Measurements from ENCODE around the gene ATF4. TPM values are rescaled to one million over a fixed set of nuclear protein-coding genes. Genes with fewer than 3 reads are reported as not detected.
"Not testable (repeated sequence)": the region's sequence is repeated elsewhere in the genome, so short reads cannot be mapped to it uniquely, and the experiment has no call there.

The ATF4 gene
- total and polyA plus RNA-seq, 3 experiments from 2014 or later, result 103 to 758 (median 757) TPM

DNA sequence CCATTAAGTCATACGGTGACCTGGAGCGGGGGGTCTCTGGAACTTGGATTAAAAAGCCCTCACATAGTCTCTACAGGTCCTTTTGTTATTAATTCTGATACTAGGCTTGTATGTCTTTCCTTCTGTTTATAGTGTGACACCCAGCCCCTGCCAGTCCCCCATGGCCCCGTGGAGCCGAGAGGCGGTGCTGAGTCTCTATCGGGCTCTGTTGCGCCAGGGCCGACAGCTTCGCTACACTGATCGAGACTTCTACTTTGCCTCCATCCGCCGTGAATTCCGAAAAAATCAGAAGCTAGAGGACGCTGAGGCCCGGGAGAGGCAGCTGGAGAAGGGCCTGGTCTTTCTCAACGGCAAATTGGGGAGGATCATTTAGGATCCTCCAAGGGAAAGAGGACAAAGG, 16.3 kb upstream of the ATF4 start:
- H3K36me3 Mint-ChIP-seq, result peaks cover 8 to 57% (median 16%) of the 10 kb centered on the region in 3 donors
- H3K4me1 Mint-ChIP-seq, result peaks cover 46 to 60% (median 53%) of the 10 kb centered on the region in 3 donors
- H3K27me3 Mint-ChIP-seq, result peaks cover 0 to 2% of the 10 kb centered on the region in 2 donors
- no peak for DNase-seq
- ChIA-PET POLR2A (interaction anchor here (0.6 kb wide), 1 partner anchor 145 kb away, joined by 4 read pairs; no protein-coding TSS in a partner anchor), CTCF (interaction anchor here (1.0 to 2.3 kb wide), 4 partner anchors 10 to 25 kb away, joined by 3 to 7 read pairs (median 4); partner anchors contain the start of gene ATF4)
- H3K9me3 ChIP-seq (ENCODE audit: low read length), result no peaks in the 10 kb centered on the region
- H3K27ac Mint-ChIP-seq, result peak overlapping the region in 2 of 8 donors; percentile 3 to 85
- H3K27me3 ChIP-seq (ENCODE audit: insufficient read depth, low read length, poor library complexity, severe bottlenecking), result no peaks in the 10 kb centered on the region
- peaks cover 32% of the 10 kb centered on the region for H3K36me3 ChIP-seq (ENCODE audit: insufficient read depth, low read length)
- H3K27ac ChIP-seq (ENCODE audit: low read depth, low read length), result no peak overlapping the region
- H3K9me3 Mint-ChIP-seq, result no peaks in the 10 kb centered on the region
- H3K4me3 ChIP-seq (ENCODE audit: low read length), result no peak overlapping the region
- H3K4me3 Mint-ChIP-seq, result peak overlapping the region in 5 of 7 donors; percentile 13 to 98 (median 83)
- peaks cover 24% of the 10 kb centered on the region for H3K4me1 ChIP-seq (ENCODE audit: insufficient read depth, low read length)

DNA sequence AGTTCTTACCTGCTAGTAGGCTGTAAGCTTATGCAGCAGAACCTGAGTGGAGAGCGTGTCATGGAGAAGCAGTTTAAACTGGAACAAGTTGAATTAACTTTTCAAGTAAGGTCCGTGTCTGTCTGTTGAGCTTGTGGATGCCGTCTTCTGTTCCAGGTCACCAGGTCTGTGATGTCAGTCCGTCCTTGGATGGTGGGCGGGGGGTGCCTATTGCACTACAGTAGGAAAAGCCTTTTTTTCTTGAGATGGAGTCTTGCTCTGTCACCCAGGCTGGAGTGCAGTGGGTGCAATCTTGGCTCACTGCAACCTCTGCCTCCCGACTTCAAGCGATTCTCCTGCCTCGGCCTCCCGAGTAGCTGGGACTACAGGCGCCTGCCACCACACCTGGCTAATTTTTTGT, 13.3 kb upstream of the ATF4 start:
- H3K27me3 Mint-ChIP-seq; H3K27me3 ChIP-seq (ENCODE audit: insufficient read depth, low read length, poor library complexity, severe bottlenecking); H3K27ac ChIP-seq (ENCODE audit: low read depth, low read length); H3K4me3 ChIP-seq (ENCODE audit: low read length); H3K9me3 Mint-ChIP-seq; H3K27ac Mint-ChIP-seq; H3K9me3 ChIP-seq (ENCODE audit: low read length); DNase-seq; POLR2A ChIA-PET; H3K4me3 Mint-ChIP-seq: not testable (repeated sequence)
- peaks cover 14 to 82% (median 20%) of the 10 kb centered on the region in 3 donors for H3K36me3 Mint-ChIP-seq
- peaks cover 57% of the 10 kb centered on the region for H3K36me3 ChIP-seq (ENCODE audit: insufficient read depth, low read length)
- H3K4me1 ChIP-seq (ENCODE audit: insufficient read depth, low read length), result peaks cover 19% of the 10 kb centered on the region
- CTCF ChIA-PET, result interaction anchor here (1.0 to 1.3 kb wide), 4 partner anchors 10 to 22 kb away, joined by 3 to 5 read pairs (median 4); partner anchors contain the start of gene ATF4
- H3K4me1 Mint-ChIP-seq, result peaks cover 48 to 62% (median 54%) of the 10 kb centered on the region in 3 donors

DNA sequence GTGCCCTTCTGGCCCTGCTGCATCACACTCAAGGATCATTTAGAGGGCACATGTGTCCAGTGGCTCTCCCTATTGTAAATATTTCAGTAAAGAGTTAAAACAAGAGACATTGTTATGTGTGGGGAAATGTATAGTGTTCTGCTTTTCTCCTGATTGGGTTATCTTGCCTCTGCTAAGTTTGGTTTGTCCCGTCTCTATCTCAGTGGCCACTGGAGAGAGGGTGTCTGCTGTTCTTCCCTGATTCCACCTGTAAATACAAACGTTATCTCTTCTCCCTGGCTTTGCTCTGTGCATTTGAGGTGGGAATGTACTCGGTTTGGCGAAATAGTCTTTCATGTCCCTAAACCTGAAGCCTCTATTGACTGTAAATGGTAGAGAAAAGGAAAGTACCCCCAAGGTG, 12.0 kb upstream of the ATF4 start:
- H3K9me3 ChIP-seq (ENCODE audit: low read length), result no peaks in the 10 kb centered on the region
- ChIA-PET POLR2A (interaction anchor here (0.7 kb wide), 1 partner anchor 14 kb away, joined by 3 read pairs; no protein-coding TSS in a partner anchor), CTCF (no interaction called here)
- H3K27me3 Mint-ChIP-seq, result peaks cover 0 to 2% of the 10 kb centered on the region in 2 donors
- no peak overlapping the region for H3K27ac ChIP-seq (ENCODE audit: low read depth, low read length)
- H3K36me3 ChIP-seq (ENCODE audit: insufficient read depth, low read length), result peaks cover 67% of the 10 kb centered on the region
- peak overlapping the region in 1 of 7 donors; percentile 71 for H3K4me3 Mint-ChIP-seq
- H3K36me3 Mint-ChIP-seq, result peaks cover 14 to 87% (median 20%) of the 10 kb centered on the region in 3 donors
- peak overlapping the region in 3 of 8 donors; percentile 49 to 82 (median 68) for H3K27ac Mint-ChIP-seq
- H3K9me3 Mint-ChIP-seq, result no peaks in the 10 kb centered on the region
- H3K4me3 ChIP-seq (ENCODE audit: low read length), result no peak overlapping the region
- peaks cover 40 to 51% (median 44%) of the 10 kb centered on the region in 3 donors for H3K4me1 Mint-ChIP-seq
- H3K27me3 ChIP-seq (ENCODE audit: insufficient read depth, low read length, poor library complexity, severe bottlenecking), result no peaks in the 10 kb centered on the region
- DNase-seq, result no peak
- H3K4me1 ChIP-seq (ENCODE audit: insufficient read depth, low read length), result peaks cover 12% of the 10 kb centered on the region

DNA sequence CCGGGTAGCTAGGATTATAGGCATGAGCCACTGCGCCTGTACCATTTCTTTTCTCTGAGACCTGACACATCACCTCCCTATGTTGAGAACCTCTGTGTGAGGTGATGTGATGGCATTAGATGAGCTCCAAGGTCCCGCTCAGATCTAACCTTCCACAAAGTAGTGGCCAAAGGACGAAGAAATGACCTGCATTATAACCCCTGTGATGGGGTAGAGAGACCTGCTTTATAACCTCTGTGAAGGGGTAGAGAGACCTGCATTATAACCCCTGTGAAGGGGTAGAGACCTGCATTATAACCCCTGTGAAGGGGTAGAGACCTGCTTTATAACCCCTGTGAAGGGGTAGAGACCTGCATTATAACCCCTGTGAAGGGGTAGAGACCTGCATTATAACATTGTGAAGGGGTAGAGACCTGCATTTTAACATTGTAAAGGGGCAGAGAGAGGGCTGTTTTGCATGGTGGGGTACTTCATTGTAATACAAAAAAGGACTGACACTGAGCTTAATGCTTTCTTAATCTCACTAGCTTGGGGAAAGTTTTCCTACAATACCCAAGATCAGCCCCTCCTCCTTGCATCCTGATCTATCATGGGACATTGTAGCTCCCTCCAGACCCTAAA, 9.7 kb upstream of the ATF4 start:
- Mint-ChIP-seq H3K27ac (no peak overlapping the region), H3K4me1 (peaks cover 30 to 41% (median 36%) of the 10 kb centered on the region in 3 donors), H3K9me3 (no peaks in the 10 kb centered on the region), H3K27me3 (peaks cover 0 to 2% of the 10 kb centered on the region in 2 donors), H3K36me3 (peaks cover 16 to 92% (median 16%) of the 10 kb centered on the region in 3 donors), H3K4me3 (no peak overlapping the region)
- ChIA-PET POLR2A (interaction anchor here (0.6 kb wide), 1 partner anchor 10 kb away, joined by 3 read pairs; the partner anchor contains the start of gene ATF4), CTCF (interaction anchor here (1.0 to 2.0 kb wide), 3 partner anchors 9 to 18 kb away, joined by 3 to 5 read pairs (median 3); partner anchors contain the start of gene ATF4)
- Histone ChIP-seq H3K4me3 (ENCODE audit: low read length) (no peak overlapping the region), H3K27ac (ENCODE audit: low read depth, low read length) (no peak overlapping the region), H3K27me3 (ENCODE audit: insufficient read depth, low read length, poor library complexity, severe bottlenecking) (no peaks in the 10 kb centered on the region), H3K36me3 (ENCODE audit: insufficient read depth, low read length) (peaks cover 71% of the 10 kb centered on the region), H3K4me1 (ENCODE audit: insufficient read depth, low read length) (no peaks in the 10 kb centered on the region), H3K9me3 (ENCODE audit: low read length) (no peaks in the 10 kb centered on the region)
- DNase-seq, result no peak

DNA sequence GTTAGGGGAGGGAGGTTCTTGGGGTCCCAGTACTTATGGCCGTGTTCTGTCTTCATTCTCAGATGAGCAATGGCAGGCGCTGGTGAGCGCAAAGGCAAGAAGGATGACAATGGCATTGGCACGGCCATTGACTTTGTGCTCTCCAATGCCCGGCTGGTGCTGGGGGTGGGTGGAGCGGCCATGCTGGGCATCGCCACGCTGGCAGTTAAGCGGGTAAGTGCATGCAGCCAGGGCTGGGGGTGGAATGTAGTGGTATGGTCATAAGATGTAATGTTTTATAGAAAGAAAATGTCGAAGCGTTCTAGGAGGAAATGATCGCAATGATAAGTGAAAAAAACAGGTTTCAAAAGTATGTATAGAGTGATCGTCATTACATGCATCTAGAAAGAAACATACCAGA, 9.1 kb upstream of the ATF4 start:
- Histone ChIP-seq H3K36me3 (ENCODE audit: insufficient read depth, low read length) (peaks cover 71% of the 10 kb centered on the region), H3K27ac (ENCODE audit: low read depth, low read length) (no peak overlapping the region), H3K9me3 (ENCODE audit: low read length) (no peaks in the 10 kb centered on the region), H3K27me3 (ENCODE audit: insufficient read depth, low read length, poor library complexity, severe bottlenecking) (no peaks in the 10 kb centered on the region), H3K4me1 (ENCODE audit: insufficient read depth, low read length) (no peaks in the 10 kb centered on the region), H3K4me3 (ENCODE audit: low read length) (no peak overlapping the region)
- Mint-ChIP-seq H3K4me3 (no peak overlapping the region), H3K27ac (no peak overlapping the region), H3K27me3 (peaks cover 0 to 2% of the 10 kb centered on the region in 2 donors), H3K36me3 (peaks cover 10 to 92% (median 17%) of the 10 kb centered on the region in 3 donors), H3K9me3 (no peaks in the 10 kb centered on the region), H3K4me1 (peaks cover 24 to 35% (median 34%) of the 10 kb centered on the region in 3 donors)
- no peak for DNase-seq
- CTCF ChIA-PET, result interaction anchor here (1.0 to 1.1 kb wide), 2 partner anchors 13 to 18 kb away, joined by 3 read pairs; no protein-coding TSS in a partner anchor
- POLR2A ChIA-PET, result interaction anchor here (0.6 kb wide), 1 partner anchor 9 kb away, joined by 3 read pairs; the partner anchor contains the start of gene ATF4

DNA sequence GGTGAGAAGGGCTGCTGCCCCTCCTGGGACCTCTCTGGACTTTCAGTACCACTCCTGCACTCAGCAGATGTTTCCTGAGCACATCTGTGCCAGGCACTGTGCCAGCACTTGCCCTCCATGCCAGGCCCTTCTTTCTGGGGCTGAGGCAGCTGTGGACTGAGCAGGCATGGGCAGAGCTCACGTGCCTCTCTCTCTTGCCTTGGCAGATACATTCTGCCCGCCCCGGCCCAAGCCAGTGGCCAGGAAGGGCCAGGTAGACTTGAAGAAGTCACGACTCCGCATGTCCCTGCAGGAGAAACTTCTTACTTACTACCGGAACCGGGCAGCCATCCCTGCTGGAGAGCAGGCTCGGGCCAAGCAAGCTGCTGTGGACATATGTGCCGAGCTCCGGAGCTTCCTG, 8.3 kb upstream of the ATF4 start:
- CTCF ChIA-PET, result interaction anchor here (3.4 to 7.1 kb wide), 2 partner anchors 16 to 17 kb away, joined by 24 to 51 read pairs; no protein-coding TSS in a partner anchor
- H3K4me3 ChIP-seq (ENCODE audit: low read length), result no peak overlapping the region
- peaks cover 8 to 87% (median 14%) of the 10 kb centered on the region in 3 donors for H3K36me3 Mint-ChIP-seq

DNA sequence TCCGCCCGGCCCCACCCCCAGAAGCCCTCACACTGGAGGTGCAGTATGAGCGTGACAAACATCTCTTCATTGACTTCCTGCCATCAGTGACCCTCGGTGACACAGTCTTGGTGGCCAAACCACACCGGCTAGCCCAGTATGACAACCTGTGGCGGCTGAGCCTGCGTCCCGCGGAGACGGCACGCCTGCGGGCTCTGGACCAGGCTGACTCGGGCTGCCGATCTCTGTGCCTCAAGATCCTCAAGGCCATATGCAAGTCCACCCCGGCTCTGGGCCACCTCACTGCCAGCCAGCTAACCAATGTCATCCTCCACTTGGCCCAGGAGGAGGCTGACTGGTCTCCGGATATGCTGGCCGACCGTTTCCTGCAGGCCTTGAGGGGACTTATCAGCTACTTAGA, 6.6 kb upstream of the ATF4 start:
- Histone ChIP-seq H3K4me1 (ENCODE audit: insufficient read depth, low read length) (peaks cover under 1% of the 10 kb centered on the region), H3K9me3 (ENCODE audit: low read length) (no peaks in the 10 kb centered on the region), H3K27ac (ENCODE audit: low read depth, low read length) (no peak overlapping the region), H3K36me3 (ENCODE audit: insufficient read depth, low read length) (peaks cover 63% of the 10 kb centered on the region), H3K27me3 (ENCODE audit: insufficient read depth, low read length, poor library complexity, severe bottlenecking) (no peaks in the 10 kb centered on the region), H3K4me3 (ENCODE audit: low read length) (no peak overlapping the region)
- peak overlapping the region in 2 of 8 donors; percentile 50 to 56 for H3K27ac Mint-ChIP-seq
- peaks cover 4 to 76% (median 14%) of the 10 kb centered on the region in 3 donors for H3K36me3 Mint-ChIP-seq
- peaks cover 14 to 22% (median 19%) of the 10 kb centered on the region in 3 donors for H3K4me1 Mint-ChIP-seq
- H3K27me3 Mint-ChIP-seq, result no peaks in the 10 kb centered on the region
- no peaks in the 10 kb centered on the region for H3K9me3 Mint-ChIP-seq
- no peak overlapping the region for H3K4me3 Mint-ChIP-seq
- ChIA-PET CTCF (interaction anchor here (1.1 to 7.1 kb wide), 4 partner anchors 9 to 115 kb away, joined by 6 to 51 read pairs (median 16); partner anchors contain the start of gene TAB1), POLR2A (no interaction called here)
- no peak for DNase-seq

More for the DNA sequence above, 8.3 kb upstream of the ATF4 start:
- H3K4me1 Mint-ChIP-seq, result peaks cover 18 to 27% (median 27%) of the 10 kb centered on the region in 3 donors
- no peaks in the 10 kb centered on the region for H3K9me3 Mint-ChIP-seq
- no peaks in the 10 kb centered on the region for H3K27me3 Mint-ChIP-seq
- no peak overlapping the region for H3K4me3 Mint-ChIP-seq
- Histone ChIP-seq H3K27me3 (ENCODE audit: insufficient read depth, low read length, poor library complexity, severe bottlenecking) (no peaks in the 10 kb centered on the region), H3K27ac (ENCODE audit: low read depth, low read length) (no peak overlapping the region), H3K9me3 (ENCODE audit: low read length) (no peaks in the 10 kb centered on the region), H3K36me3 (ENCODE audit: insufficient read depth, low read length) (peaks cover 69% of the 10 kb centered on the region), H3K4me1 (ENCODE audit: insufficient read depth, low read length) (no peaks in the 10 kb centered on the region)
- H3K27ac Mint-ChIP-seq, result no peak overlapping the region
- no peak for DNase-seq
- POLR2A ChIA-PET, result interaction anchor here (0.7 kb wide), 1 partner anchor 8 kb away, joined by 3 read pairs; no protein-coding TSS in a partner anchor
